Upper lobe of right lung (tissue), 1 donor: ENCODE measurements around the gene MOB3A. TPM values are rescaled to one million over a fixed set of nuclear protein-coding genes. Genes with fewer than 3 reads are reported as not detected.
A peak's percentile ranks its signal among the peaks of the same experiment; 100 is the strongest.

ENCODE experiments used
- ATAC-seq: fragments of 200-7000 bp; cut with Tn5 transposase; one replicate; pipeline ENCODE4 v1.9.1; 2020; ENCODE audit warnings: mild to moderate bottlenecking, moderate library complexity
- DNase-seq: peaks from one replicate; pipeline ENCODE4 v3.0.0-alpha.2; 2020
- H3K27ac ChIP-seq: fragments of 200-600 bp; one replicate; pipeline ENCODE4 v1.8.0; 2022
- H3K27me3 ChIP-seq: fragments of 200-600 bp; one replicate; pipeline ENCODE4 v1.8.0; 2022; ENCODE audit warnings: mild to moderate bottlenecking
- H3K36me3 ChIP-seq: fragments of 200-600 bp; one replicate; pipeline ENCODE4 v1.8.0; 2022
- H3K4me1 ChIP-seq: fragments of 200-600 bp; one replicate; pipeline ENCODE4 v1.8.0; 2022
- H3K4me3 ChIP-seq: fragments of 200-600 bp; one replicate; pipeline ENCODE4 v1.8.0; 2022; ENCODE audit warnings: mild to moderate bottlenecking
- H3K9me3 ChIP-seq: fragments of 200-600 bp; one replicate; pipeline ENCODE4 v1.8.0; 2022
- CTCF ChIP-seq: fragments of 200-600 bp; IDR thresholded peaks from one replicate; pipeline ENCODE4 v1.8.0; 2022; ENCODE audit warnings: antibody characterized with exemption
- intact Hi-C: fragments of 100-400 bp; cut with DNase I; formaldehyde crosslinking; loops from one replicate; pipeline ENCODE4 v1.11.0; 2022
- total RNA-seq: library from RNA; stranded (reverse); fragmentation: NEBNext Ultra II Directional; extraction: Animal tissue kit (Norgen Biotek cat#: 25700); gene quantifications from one replicate; pipeline ENCODE4 v1.2.1, GENCODE V29; 2021
- donor health status: DM: no; HTN: yes; CAD: no; lungs with severe emphysema.

Gene MOB3A
- total RNA-seq, 1 donor from 2014 or later, result 58.8 TPM

DNA sequence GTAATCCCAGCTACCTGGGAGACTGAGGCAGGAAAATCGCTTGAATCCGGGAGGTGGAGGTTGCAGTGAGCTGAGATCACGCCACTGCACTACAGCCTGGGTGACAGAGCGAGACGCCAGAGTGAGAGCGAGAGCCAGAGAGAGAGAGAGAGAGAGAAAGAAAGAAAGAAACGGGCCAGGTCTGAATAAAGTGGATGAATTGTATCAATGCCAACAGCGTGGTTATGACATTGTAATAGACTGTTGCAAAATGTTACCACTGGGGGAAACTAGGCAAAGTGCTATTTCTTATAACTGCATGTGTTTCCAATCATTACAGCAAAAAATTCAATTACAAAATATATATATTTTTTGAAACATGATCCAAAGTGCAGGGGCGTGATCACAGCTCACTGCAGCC is 68.8 kb downstream of the MOB3A start:
- H3K27ac ChIP-seq, result no peak overlapping the region
- TF ChIP-seq CTCF, result no peak
- no peak overlapping the region for H3K4me3 ChIP-seq
- DNase-seq (no peak), ATAC-seq (no peak)
- H3K9me3 ChIP-seq, result no peaks in the 10 kb centered on the region
- H3K27me3 ChIP-seq, result no peaks in the 10 kb centered on the region
- H3K36me3 ChIP-seq, result no peaks in the 10 kb centered on the region
- intact Hi-C loops, result no loop called here
- H3K4me1 ChIP-seq, result peaks cover 41% of the 10 kb centered on the region

DNA sequence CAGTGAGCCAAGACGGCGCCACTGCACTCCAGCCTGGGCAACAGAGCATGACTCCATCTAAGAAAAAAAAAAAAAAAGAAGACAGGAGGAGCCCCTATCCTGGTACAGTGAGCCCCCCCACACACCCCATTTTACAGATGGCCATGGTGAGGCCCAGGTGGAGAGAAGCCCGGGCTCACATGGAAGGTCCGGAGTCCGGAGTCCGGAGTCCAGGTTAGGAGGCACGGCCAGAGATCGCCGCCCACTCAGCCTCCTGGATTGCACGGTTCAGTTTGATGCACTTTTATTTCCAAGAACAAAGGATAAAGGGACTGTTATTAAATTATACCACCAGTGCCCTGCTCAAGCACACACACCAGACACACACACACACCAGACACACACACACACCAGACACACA is 69.4 kb downstream of the MOB3A start:
- H3K4me1 ChIP-seq, result peaks cover 37% of the 10 kb centered on the region
- ATAC-seq (no peak), DNase-seq (no peak)
- H3K27ac ChIP-seq, result no peak overlapping the region
- TF ChIP-seq CTCF, result no peak
- no peaks in the 10 kb centered on the region for H3K9me3 ChIP-seq
- no peaks in the 10 kb centered on the region for H3K36me3 ChIP-seq
- intact Hi-C loops, result no loop called here
- H3K4me3 ChIP-seq, result no peak overlapping the region
- H3K27me3 ChIP-seq, result no peaks in the 10 kb centered on the region

DNA sequence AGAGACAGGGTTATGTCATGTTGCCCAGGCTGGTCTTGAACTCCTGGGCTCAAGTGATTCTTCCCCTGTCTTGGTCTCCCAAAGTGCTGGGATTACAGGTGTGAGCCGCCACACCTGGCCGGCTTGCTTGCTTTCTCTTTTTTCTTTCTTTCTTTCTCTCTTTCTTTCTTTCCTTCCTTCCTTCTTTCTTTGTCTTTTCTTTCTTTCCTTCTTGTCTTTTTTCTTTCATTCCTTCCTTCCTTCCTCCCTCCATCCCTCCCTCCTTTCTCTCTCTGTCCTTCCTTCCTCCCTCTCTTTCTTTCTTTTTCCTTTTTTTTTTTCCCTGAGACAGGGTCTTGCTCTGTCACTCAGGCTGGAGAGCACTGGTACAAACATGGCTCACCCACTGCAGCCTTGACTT is 73.8 kb downstream of the MOB3A start:
- Histone ChIP-seq H3K9me3 (no peaks in the 10 kb centered on the region), H3K27me3 (no peaks in the 10 kb centered on the region), H3K4me3 (no peak overlapping the region), H3K4me1 (peaks cover 3% of the 10 kb centered on the region), H3K36me3 (no peaks in the 10 kb centered on the region), H3K27ac (no peak overlapping the region)
- ATAC-seq (no peak), DNase-seq (no peak)
- TF ChIP-seq CTCF, result no peak
- intact Hi-C loops, result no loop called here

DNA sequence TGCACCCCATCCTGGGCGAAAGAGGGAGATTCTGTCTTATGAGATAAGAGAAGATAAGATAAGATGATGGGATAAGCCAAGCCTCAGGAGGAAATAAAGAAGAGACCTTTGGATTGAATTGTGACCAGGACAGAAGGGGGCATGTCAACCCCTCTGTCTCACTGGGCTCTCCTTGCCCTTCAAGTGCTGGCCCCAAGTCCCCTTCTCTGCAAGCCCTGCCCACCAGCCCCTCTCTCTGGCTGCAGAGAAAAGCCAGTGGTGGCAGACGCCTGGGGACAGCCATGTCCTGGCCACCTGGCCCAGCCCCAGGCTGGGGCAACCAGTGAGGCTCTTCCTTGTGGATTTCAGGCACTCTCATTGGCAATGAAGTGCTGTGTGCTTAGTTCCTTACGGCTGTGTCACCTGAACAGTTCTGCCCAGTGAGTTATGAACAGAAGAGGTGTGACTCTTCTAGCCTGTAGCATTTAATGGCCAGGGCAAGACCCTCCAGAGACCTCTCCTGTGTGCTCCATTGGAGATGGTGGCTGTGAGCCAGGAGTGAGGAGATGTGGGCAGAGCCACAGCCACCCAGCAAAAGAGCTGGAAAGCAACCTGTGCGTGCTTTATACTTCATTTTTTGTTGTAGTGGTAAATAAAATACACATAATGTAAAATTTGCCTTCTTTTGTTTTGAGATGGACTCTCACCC is 74.5 kb downstream of the MOB3A start:
- no peak for TF ChIP-seq CTCF
- Histone ChIP-seq H3K27ac (no peak overlapping the region), H3K36me3 (no peaks in the 10 kb centered on the region), H3K9me3 (no peaks in the 10 kb centered on the region), H3K27me3 (no peaks in the 10 kb centered on the region), H3K4me1 (peaks cover under 1% of the 10 kb centered on the region), H3K4me3 (no peak overlapping the region)
- no peak for DNase-seq
- ATAC-seq, result peak; percentile 54
- intact Hi-C loops, result no loop called here

Other genes starting within 250 kb of the MOB3A start
- gene REXO1, start 247.8 kb downstream of the MOB3A start, total RNA-seq, result 37.2 TPM
- 28.0 TPM for gene KLF16, start 232.7 kb downstream of the MOB3A start, total RNA-seq
- gene ABHD17A, start 210.8 kb downstream of the MOB3A start, total RNA-seq, result 76.1 TPM
- 6.3 TPM for gene ADAT3, start 190.9 kb downstream of the MOB3A start, total RNA-seq
- gene SCAMP4, start 190.9 kb downstream of the MOB3A start, total RNA-seq, result 73.2 TPM
- gene CSNK1G2, start 155.2 kb downstream of the MOB3A start, total RNA-seq, result 60.6 TPM
- gene BTBD2, start 80.6 kb downstream of the MOB3A start, total RNA-seq, result 56.5 TPM
- 314 TPM for gene MKNK2, start 45.1 kb downstream of the MOB3A start, total RNA-seq
- gene IZUMO4, start 589 bp upstream of the MOB3A start, total RNA-seq, result 6.8 TPM
- gene AP3D1, start 55.2 kb upstream of the MOB3A start, total RNA-seq, result 109 TPM
- 42.0 TPM for gene DOT1L, start 67.6 kb upstream of the MOB3A start, total RNA-seq
- 54.6 TPM for gene PLEKHJ1, start 140.0 kb upstream of the MOB3A start, total RNA-seq
- gene SF3A2, start 140.5 kb upstream of the MOB3A start, total RNA-seq, result 67.1 TPM
- 6.1 TPM for gene AMH, start 153.0 kb upstream of the MOB3A start, total RNA-seq
- 1.1 TPM for gene JSRP1, start 160.1 kb upstream of the MOB3A start, total RNA-seq
- gene PEAK3, start 185.8 kb upstream of the MOB3A start, total RNA-seq, result 4.5 TPM
- not detected for gene LINGO3, start 211.8 kb upstream of the MOB3A start, total RNA-seq
- gene LSM7, start 232.3 kb upstream of the MOB3A start, total RNA-seq, result 55.9 TPM
- 50.9 TPM for gene SPPL2B, start 232.4 kb upstream of the MOB3A start, total RNA-seq